NCI-H2171 (cell line): ENCODE results near the gene PCARE.

ENCODE experiments used
- DNase-seq: peaks from one replicate; lab custom pipeline; 2025; lab: John Stamatoyannopoulos, UW

PCARE gene

GRCh38 chr2:29063056-29063455 is 11.3 kb downstream of the PCARE start:
- no peak for DNase-seq

GRCh38 chr2:29062371-29062770 is 12.0 kb downstream of the PCARE start:
- no peak for DNase-seq

DNA sequence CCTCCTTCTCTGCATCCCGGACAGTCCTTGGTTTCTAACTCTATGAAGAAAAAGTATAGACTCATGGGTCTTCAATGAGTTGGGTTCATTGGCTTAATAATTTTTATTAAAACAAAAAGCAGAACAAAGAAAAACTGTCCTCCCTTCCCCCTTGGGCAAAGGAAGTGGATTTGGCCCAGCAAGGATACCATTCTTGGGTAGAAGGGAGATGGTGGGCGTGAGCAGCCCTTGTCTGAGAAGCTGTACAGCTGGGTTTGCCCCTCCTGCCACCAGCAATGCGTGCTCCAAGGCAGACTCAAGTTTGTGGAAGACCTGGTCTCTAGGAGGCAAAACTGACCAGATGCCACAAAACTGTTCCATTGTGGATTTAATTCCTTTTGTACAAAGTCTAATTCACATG is 12.7 kb downstream of the PCARE start:
- no peak for DNase-seq

- DNase-seq = no peak
These were observed 13.1 kb downstream of the PCARE start for GRCh38 chr2:29061176-29061575.

DNA sequence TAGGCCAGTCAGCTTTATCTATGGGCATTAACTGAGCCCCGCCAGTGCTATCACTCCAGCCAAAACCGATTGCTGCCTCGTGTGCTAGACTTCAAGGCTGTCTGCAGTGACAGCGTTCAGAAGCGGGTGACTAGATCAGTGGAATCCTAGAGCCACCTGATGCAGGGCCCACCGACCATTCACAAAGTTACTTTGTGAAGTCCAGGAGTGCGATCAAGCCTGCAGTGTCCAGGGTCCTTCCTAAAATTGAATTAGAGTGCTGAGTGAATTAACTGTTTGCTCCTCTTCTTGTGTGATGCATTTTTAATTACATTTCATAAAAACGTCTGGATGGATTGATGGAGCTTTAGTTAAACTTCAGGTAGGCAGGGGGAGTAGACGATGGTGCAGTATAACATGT is 13.9 kb downstream of the PCARE start:
- DNase-seq = no peak

- DNase-seq = no peak
These were observed 14.7 kb downstream of the PCARE start for GRCh38 chr2:29059624-29060023.

DNA sequence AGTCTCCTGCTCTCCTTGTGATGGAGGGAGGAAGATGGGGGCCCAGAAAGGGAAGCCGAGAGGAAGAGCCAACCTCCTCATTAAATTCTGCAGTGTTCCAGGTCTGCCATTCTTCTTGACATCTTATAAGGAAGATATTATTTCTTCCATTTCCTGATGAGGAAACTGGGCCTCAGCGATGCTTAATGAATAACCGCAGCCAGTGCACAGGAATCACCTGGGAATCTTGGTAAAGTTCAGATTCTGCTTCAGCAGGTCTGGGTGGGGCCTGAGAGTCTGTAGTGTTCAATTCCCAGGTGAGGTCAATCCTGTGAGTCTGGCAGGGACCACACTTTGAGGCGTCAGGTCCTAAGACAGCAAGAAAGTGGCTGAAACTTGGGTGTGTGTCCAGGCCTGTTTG is 17.3 kb downstream of the PCARE start:
- no peak for DNase-seq

DNA sequence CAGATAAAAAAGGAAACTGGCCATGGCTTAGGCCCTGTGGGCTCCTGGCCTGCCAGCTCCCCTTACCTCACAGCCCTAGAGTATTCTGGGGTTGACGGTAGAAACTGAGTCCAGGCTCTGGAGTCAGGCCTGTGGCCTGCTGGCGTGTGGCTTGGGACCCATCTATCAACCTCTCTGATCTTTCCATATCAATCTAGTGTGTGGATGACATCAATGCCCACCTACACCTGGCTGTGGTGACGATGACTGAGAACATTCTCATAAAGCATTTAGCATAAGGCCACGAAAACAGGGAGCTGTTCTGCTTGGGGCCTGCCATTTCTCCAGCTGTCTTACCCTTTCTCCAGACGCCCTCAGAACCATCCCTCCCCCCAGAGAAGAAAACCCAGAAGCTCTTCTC is 17.9 kb downstream of the PCARE start:
- no peak for DNase-seq

DNA sequence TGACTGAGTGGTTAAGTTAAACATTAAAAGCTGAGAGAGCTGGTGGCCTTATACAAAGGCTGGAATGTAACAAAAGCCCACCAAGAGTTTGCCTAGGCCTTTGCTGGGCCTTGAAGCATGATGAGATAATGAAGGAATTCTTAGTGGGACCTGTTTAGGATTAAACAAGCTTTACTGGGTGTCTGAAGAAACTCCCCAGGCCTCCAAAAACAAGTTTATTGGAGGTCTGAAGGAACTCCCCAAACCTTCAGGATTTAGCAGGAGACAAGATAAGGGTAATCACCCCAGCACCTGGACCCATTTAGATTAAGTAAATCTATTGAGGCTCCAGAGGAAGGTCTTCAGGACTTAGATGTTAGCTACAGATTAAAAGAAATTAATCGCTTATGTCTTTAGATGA is 18.7 kb downstream of the PCARE start:
- DNase-seq = no peak

GRCh38 chr2:29054430-29054829 is 19.9 kb downstream of the PCARE start:
- no peak for DNase-seq

DNA sequence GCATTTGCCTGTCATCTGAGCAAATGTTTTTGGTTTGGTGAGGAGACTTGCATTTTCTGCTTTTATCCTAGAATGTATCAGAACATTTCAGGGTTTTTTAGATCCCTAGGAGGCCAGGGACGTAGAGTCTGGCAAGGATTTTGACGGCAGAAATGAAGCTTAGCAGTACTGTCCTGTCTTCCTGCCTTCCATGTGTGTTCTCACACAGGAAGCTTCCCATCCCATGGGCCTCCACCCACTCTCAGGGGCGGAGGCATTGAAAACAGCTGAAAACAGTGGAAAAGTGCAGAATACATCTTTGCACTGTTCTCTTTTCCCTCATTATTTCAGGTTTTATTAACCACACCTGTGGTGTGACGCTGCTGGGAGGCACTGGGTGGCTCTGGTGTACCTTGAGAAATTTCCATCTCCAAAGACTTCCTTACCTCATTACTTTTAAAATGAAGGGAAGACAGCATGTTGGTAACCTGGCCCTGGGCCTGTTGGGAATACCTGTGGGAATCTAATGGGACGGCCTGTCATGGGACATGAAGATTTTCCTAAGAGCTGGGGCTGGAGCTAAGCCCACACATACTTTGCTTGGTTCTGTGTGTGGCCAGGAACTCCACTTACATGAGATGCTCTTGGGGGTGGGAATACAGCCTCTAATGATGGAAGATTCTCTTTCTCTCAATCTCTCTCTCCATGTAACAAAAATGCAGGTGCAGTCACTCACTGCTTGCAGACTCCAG is 20.5 kb downstream of the PCARE start:
- no peak for DNase-seq

DNA sequence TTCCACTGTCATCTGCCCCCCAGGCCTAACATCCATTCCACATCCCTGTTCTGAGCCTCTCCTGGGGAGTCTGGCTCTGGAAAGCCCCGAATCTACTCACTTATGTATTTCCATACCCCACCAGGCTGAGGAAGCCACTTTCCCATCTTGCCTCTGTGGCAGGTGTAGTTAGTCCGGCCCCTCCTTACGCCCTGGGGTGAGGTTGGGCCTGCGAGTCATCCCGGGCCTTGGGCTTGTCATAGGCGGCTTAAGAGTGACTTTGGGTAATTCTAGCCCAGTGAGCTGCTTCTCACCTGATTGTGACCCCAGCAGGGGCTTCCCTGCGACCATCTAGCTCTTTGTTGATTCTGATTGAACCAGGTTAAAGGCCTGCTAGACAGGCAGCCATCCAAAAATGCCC is 21.1 kb downstream of the PCARE start:
- DNase-seq = no peak

DNA sequence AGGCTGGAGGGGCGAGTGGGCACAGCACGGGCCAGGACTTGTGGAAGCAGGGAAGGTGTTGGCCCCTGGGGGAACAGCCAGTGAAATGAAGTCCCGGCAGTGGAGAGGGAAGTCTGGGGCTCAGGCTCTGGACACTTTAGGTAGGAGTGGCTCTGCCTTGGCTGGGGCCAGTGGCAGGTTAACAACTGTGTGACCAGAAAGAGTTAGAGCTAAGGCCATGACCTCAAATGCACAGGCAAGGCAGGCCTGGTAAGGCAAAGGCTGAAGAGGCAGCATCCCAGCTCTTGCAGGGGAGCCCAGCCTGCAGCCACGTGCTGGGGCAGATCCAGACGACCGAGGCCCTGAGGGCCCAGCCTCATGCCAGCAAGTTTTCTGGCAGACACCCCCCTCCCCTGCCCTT is 21.5 kb downstream of the PCARE start:
- DNase-seq = no peak

DNA sequence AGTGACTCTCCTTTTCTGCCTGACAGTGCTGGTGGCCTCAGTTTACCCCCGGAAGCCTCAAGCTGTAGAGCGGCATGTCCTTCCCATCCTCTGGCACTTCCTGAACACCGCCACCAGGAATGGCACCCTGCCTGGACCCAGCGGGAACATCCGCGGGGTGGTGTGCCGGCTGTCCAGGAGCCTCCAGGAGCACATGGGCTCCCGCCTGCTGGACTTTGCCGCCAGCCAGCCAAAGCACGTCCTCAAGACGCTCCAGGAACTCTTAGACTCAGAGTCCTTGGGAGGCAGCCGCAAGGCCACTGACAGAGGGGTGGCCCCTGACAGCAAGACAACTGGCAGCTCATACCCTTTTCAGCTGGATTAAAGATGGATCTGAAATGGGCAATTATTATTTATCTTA is 22.6 kb downstream of the PCARE start:
- DNase-seq = no peak

DNA sequence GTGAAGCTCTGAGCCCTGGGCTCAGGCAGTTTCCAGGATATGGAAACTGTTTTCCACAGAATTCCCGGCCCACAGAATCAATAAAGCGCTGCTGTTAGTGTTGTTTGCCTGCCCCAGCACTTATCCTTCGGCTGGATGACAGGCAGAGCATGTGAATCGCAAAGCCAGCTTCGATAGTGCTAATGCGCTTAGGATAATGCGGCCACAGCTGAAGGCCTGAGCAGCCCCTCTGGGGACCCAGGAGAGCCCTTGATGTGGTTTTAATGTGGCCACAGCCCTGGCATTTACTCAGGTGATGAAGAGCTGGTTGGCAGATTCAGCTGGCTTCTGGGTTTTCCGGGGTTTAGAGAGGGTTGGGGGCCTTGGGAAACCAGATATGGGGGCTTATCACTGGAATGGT is 23.7 kb downstream of the PCARE start:
- no peak for DNase-seq

GRCh38 chr2:29047083-29047845 is 27.1 kb downstream of the PCARE start:
- peak; percentile 13 for DNase-seq

- DNase-seq = no peak
These were observed 28.0 kb downstream of the PCARE start for GRCh38 chr2:29046321-29046720.

DNA sequence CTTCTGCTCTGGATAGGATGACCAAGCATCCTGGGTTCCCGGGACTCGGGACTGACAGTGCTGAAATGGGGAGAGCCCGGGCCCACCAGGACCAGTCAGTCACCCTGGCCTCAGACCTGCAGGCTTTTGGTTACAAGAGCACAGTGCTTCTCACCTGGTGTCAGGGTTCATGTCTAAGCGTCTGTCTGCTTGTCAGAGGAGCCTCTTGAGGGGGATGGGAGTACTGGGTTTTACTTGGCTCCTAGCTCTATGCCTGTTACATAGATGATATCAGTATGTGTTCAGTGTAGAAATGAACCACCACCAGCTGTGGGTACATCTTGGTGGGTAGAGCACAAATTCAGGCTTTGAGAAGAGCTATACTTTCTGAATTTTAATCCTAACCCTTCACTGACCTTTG is 29.9 kb downstream of the PCARE start:
- no peak for DNase-seq

- DNase-seq = peak; percentile 72
These were observed 31.7 kb downstream of the PCARE start for GRCh38 chr2:29042561-29043075.

GRCh38 chr2:29041161-29041660 is 33.1 kb downstream of the PCARE start:
- no peak for DNase-seq

GRCh38 chr2:29040552-29040951 is 33.8 kb downstream of the PCARE start:
- no peak for DNase-seq

- DNase-seq = no peak
These were observed 34.4 kb downstream of the PCARE start for GRCh38 chr2:29039718-29040480.
